Measurements from ENCODE around the gene FAM81B. TPM values are rescaled to one million over a fixed set of nuclear protein-coding genes. Genes with fewer than 3 reads are reported as not detected.

Gene FAM81B
- total RNA-seq, 1 donor from 2014 or later: not detected

GRCh38 chr5:95398989-95399388, 7.8 kb downstream of the FAM81B start:
- intact Hi-C loops (cut with micrococcal nuclease): no loop called here

- intact Hi-C loops (cut with micrococcal nuclease): no loop called here
Measured at GRCh38 chr5:95401626-95402025, 10.5 kb downstream of the FAM81B start.

GRCh38 chr5:95403996-95404395, 12.8 kb downstream of the FAM81B start:
- intact Hi-C loops (cut with micrococcal nuclease): no loop called here

- intact Hi-C loops (cut with micrococcal nuclease): no loop called here
Measured at GRCh38 chr5:95406426-95407090, 15.4 kb downstream of the FAM81B start.

- intact Hi-C loops (cut with micrococcal nuclease): no loop called here
Measured at GRCh38 chr5:95410279-95410678, 19.1 kb downstream of the FAM81B start.

- intact Hi-C loops (cut with micrococcal nuclease): no loop called here
Measured at GRCh38 chr5:95411474-95411873, 20.3 kb downstream of the FAM81B start.

- intact Hi-C loops (cut with micrococcal nuclease): no loop called here
Measured at GRCh38 chr5:95414451-95414850, 23.3 kb downstream of the FAM81B start.

GRCh38 chr5:95417971-95418370, 26.8 kb downstream of the FAM81B start:
- intact Hi-C loops (cut with micrococcal nuclease): no loop called here

- intact Hi-C loops (cut with micrococcal nuclease): no loop called here
Measured at GRCh38 chr5:95422838-95423237, 31.7 kb downstream of the FAM81B start.

- intact Hi-C loops (cut with micrococcal nuclease): no loop called here
Measured at GRCh38 chr5:95424016-95424415, 32.9 kb downstream of the FAM81B start.

- intact Hi-C loops (cut with micrococcal nuclease): no loop called here
Measured at GRCh38 chr5:95424526-95424925, 33.4 kb downstream of the FAM81B start.

- intact Hi-C loops (cut with micrococcal nuclease): no loop called here
Measured at GRCh38 chr5:95426227-95426626, 35.1 kb downstream of the FAM81B start.

GRCh38 chr5:95432779-95433178, 41.6 kb downstream of the FAM81B start:
- intact Hi-C loops (cut with micrococcal nuclease): no loop called here

- intact Hi-C loops (cut with micrococcal nuclease): no loop called here
Measured at GRCh38 chr5:95439801-95440493, 48.8 kb downstream of the FAM81B start.

GRCh38 chr5:95440825-95441224, 49.7 kb downstream of the FAM81B start:
- intact Hi-C loops (cut with micrococcal nuclease): no loop called here

GRCh38 chr5:95441636-95442035, 50.5 kb downstream of the FAM81B start:
- intact Hi-C loops (cut with micrococcal nuclease): no loop called here

- intact Hi-C loops (cut with micrococcal nuclease): no loop called here
Measured at GRCh38 chr5:95445442-95445841, 54.3 kb downstream of the FAM81B start.

- intact Hi-C loops (cut with micrococcal nuclease): no loop called here
Measured at GRCh38 chr5:95445995-95446394, 54.8 kb downstream of the FAM81B start.

GRCh38 chr5:95446560-95447221, 55.5 kb downstream of the FAM81B start:
- intact Hi-C loops (cut with micrococcal nuclease): no loop called here

- intact Hi-C loops (cut with micrococcal nuclease): no loop called here
Measured at GRCh38 chr5:95447961-95448360, 56.8 kb downstream of the FAM81B start.

GRCh38 chr5:95448789-95449188, 57.6 kb downstream of the FAM81B start:
- intact Hi-C loops (cut with micrococcal nuclease): no loop called here

GRCh38 chr5:95449460-95449859, 58.3 kb downstream of the FAM81B start:
- intact Hi-C loops (cut with micrococcal nuclease): no loop called here

GRCh38 chr5:95454536-95454935, 63.4 kb downstream of the FAM81B start:
- intact Hi-C loops (cut with micrococcal nuclease): no loop called here
